DOHH2 (cell line): Measurements from ENCODE around the gene MAP2K2.

ENCODE experiments used
- CTCF ChIP-seq: fragments of 200-600 bp; sonication (generic); IDR thresholded peaks from one replicate; pipeline ENCODE4 v1.5.1; 2014; ENCODE audit warnings: antibody characterized with exemption, mild to moderate bottlenecking, low read depth, low read length; ENCODE audit not compliant: poor library complexity, severe bottlenecking
- EZH2phosphoT487 ChIP-seq: fragments of 200-600 bp; sonication (generic); IDR thresholded peaks from 2 replicates; pipeline ENCODE4 v1.6.1; 2017; ENCODE audit warnings: borderline replicate concordance, mild to moderate bottlenecking, antibody characterized with exemption, low read length, moderate library complexity, mixed read lengths

GRCh38 chr19:4042731-4043082, 81.2 kb downstream of the MAP2K2 start:
- TF ChIP-seq CTCF, result no peak
- TF ChIP-seq EZH2phosphoT487, result no peak
